SU-DHL-6 (cell line): ENCODE measurements around the gene KLF13.

ENCODE experiments used
- H2AFZ ChIP-seq: fragments of 200-600 bp; sonication (generic); 2 replicates; pipeline ENCODE4 v1.6.1; 2014; ENCODE audit warnings: low read depth, mild to moderate bottlenecking, moderate library complexity, mixed read lengths, antibody characterized with exemption, low read length; ENCODE audit not compliant: severe bottlenecking
- H3F3A ChIP-seq: fragments of 200-600 bp; shearing (Covaris generic); 2 replicates; pipeline ENCODE4 v1.6.0; 2016; ENCODE audit warnings: antibody characterized with exemption, mild to moderate bottlenecking; ENCODE audit not compliant: insufficient read depth
- H3K27ac ChIP-seq: fragments of 200-600 bp; sonication (generic); 2 replicates; pipeline ENCODE4 v1.5.1; 2016; ENCODE audit warnings: low read depth, mild to moderate bottlenecking, low read length, moderate library complexity, mixed read lengths
- H3K27me3 ChIP-seq: fragments of 200-600 bp; sonication (generic), shearing (Covaris generic); 2 replicates; pipeline ENCODE4 v1.6.0; 2014; ENCODE audit warnings: mild to moderate bottlenecking, low read length
- H3K36me3 ChIP-seq: fragments of 200-600 bp; sonication (generic); 2 replicates; pipeline ENCODE4 v1.6.1; 2014; ENCODE audit warnings: mild to moderate bottlenecking, low read length, mixed read lengths
- H3K4me2 ChIP-seq: fragments of 300-600, 200-600 bp; shearing (Covaris generic), sonication (generic); 2 replicates; pipeline ENCODE4 v1.6.0; 2014; ENCODE audit warnings: low read length, low read depth, mild to moderate bottlenecking; ENCODE audit not compliant: poor library complexity, severe bottlenecking
- H3K4me3 ChIP-seq: fragments of 200-600 bp; sonication (generic); 2 replicates; pipeline ENCODE4 v1.5.1; 2014; ENCODE audit warnings: antibody characterized with exemption, low read length, mild to moderate bottlenecking, mixed read lengths; ENCODE audit not compliant: insufficient read depth, poor library complexity, severe bottlenecking
- H3K79me2 ChIP-seq: fragments of 200-600 bp; sonication (generic); 2 replicates; pipeline ENCODE4 v1.6.1; 2014; ENCODE audit warnings: mild to moderate bottlenecking, low read length, moderate library complexity; ENCODE audit not compliant: insufficient read depth
- H3K9ac ChIP-seq: fragments of 200-600 bp; sonication (generic); 2 replicates; pipeline ENCODE4 v1.7.0; 2014; ENCODE audit warnings: mild to moderate bottlenecking, low read length
- H3K9me2 ChIP-seq: fragments of 200-600 bp; sonication (generic); replicated peaks from 2 replicates; pipeline ENCODE4 v1.6.1; 2014; ENCODE audit warnings: low read length; ENCODE audit not compliant: insufficient read depth
- H3K9me3 ChIP-seq: fragments of 200-600 bp; sonication (generic); 2 replicates; pipeline ENCODE4 v1.6.1; 2014; ENCODE audit warnings: low read length, mixed read lengths; ENCODE audit not compliant: insufficient read depth
- H4K20me1 ChIP-seq: fragments of 200-600 bp; sonication (generic); 2 replicates; pipeline ENCODE4 v1.6.1; 2014; ENCODE audit warnings: low read depth, mild to moderate bottlenecking, antibody characterized with exemption, low read length, moderate library complexity, mixed read lengths
- EZH2phosphoT487 ChIP-seq: fragments of 200-600 bp; sonication (generic), shearing (Covaris generic); conservative IDR thresholded peaks from 2 replicates; pipeline ENCODE4 v1.6.1; 2018; ENCODE audit warnings: mild to moderate bottlenecking, antibody characterized with exemption, low read length, moderate library complexity, mixed read lengths
- TF ChIP-seq, protein P1 (sequence below): fragments of 200-600 bp; sonication (generic); IDR thresholded peaks from one replicate; pipeline ENCODE4 v1.5.1; 2017; ENCODE audit warnings: antibody characterized with exemption, mild to moderate bottlenecking, low read length, moderate library complexity; ENCODE audit not compliant: insufficient read depth, poor library complexity, severe bottlenecking

The KLF13 gene

GRCh38 chr15:31278544-31279220, 48.0 kb upstream of the KLF13 start:
- Histone ChIP-seq H3K9me2 (no peaks in the 10 kb centered on the region), H3K36me3 (no peaks in the 10 kb centered on the region), H3F3A (no peaks in the 10 kb centered on the region), H3K9me3 (no peaks in the 10 kb centered on the region), H3K4me3 (no peak overlapping the region), H4K20me1 (no peaks in the 10 kb centered on the region), H2AFZ (no peak overlapping the region), H3K27ac (no peak overlapping the region), H3K9ac (no peak overlapping the region), H3K79me2 (no peaks in the 10 kb centered on the region), H3K27me3 (no peaks in the 10 kb centered on the region), H3K4me2 (no peak overlapping the region)
- no peak for TF ChIP-seq EZH2phosphoT487
- TF ChIP-seq, protein P1, sequence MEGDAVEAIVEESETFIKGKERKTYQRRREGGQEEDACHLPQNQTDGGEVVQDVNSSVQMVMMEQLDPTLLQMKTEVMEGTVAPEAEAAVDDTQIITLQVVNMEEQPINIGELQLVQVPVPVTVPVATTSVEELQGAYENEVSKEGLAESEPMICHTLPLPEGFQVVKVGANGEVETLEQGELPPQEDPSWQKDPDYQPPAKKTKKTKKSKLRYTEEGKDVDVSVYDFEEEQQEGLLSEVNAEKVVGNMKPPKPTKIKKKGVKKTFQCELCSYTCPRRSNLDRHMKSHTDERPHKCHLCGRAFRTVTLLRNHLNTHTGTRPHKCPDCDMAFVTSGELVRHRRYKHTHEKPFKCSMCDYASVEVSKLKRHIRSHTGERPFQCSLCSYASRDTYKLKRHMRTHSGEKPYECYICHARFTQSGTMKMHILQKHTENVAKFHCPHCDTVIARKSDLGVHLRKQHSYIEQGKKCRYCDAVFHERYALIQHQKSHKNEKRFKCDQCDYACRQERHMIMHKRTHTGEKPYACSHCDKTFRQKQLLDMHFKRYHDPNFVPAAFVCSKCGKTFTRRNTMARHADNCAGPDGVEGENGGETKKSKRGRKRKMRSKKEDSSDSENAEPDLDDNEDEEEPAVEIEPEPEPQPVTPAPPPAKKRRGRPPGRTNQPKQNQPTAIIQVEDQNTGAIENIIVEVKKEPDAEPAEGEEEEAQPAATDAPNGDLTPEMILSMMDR = no peak

DNA sequence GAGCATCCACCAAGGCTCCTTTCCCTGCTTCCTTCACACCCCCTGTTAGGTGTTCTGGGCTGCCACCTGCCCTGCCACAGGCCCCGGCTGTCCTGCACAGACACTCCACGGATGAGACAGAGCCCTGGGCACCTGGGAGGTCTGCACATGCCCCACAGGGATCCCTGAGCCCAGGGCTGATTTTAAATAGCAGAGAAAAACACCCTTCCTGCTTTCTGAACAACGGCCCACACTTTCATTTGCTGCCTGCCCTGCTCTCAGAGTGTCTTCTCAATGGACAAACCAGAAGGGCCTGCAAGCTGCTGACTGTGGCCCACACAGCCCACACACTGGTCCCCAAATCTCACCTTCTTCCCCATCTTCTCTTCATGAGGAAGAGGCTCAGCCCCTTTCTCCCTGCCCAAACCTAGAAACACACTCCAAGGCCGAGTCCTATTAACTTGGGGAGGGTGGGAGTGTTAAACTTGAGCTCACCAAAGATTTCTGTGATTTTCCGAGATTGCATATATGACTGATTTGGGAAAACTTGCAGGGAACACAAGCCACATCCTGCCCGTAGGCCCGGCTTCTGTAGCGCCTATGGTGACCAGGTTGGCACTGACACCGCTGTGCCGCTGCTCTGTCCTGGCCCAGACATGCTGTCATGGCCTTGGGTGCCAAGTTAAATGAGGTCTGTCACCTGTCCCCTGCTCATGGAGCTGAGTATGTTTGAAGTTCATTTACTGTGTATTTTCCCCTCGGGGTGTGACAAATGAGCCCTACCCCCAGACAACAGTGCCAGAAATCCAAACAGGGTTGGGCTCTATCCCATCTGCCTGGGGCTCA, 47.2 kb upstream of the KLF13 start:
- H3F3A ChIP-seq = no peaks in the 10 kb centered on the region
- H3K36me3 ChIP-seq = no peaks in the 10 kb centered on the region
- H3K4me2 ChIP-seq = no peak overlapping the region
- no peak overlapping the region for H2AFZ ChIP-seq
- no peaks in the 10 kb centered on the region for H3K27me3 ChIP-seq
- H4K20me1 ChIP-seq = no peaks in the 10 kb centered on the region
- no peak overlapping the region for H3K4me3 ChIP-seq
- no peak for TF ChIP-seq EZH2phosphoT487
- TF ChIP-seq, protein P1 = no peak
- no peak overlapping the region for H3K9ac ChIP-seq
- no peak overlapping the region for H3K27ac ChIP-seq
- no peaks in the 10 kb centered on the region for H3K9me2 ChIP-seq
- no peaks in the 10 kb centered on the region for H3K79me2 ChIP-seq
- no peaks in the 10 kb centered on the region for H3K9me3 ChIP-seq

DNA sequence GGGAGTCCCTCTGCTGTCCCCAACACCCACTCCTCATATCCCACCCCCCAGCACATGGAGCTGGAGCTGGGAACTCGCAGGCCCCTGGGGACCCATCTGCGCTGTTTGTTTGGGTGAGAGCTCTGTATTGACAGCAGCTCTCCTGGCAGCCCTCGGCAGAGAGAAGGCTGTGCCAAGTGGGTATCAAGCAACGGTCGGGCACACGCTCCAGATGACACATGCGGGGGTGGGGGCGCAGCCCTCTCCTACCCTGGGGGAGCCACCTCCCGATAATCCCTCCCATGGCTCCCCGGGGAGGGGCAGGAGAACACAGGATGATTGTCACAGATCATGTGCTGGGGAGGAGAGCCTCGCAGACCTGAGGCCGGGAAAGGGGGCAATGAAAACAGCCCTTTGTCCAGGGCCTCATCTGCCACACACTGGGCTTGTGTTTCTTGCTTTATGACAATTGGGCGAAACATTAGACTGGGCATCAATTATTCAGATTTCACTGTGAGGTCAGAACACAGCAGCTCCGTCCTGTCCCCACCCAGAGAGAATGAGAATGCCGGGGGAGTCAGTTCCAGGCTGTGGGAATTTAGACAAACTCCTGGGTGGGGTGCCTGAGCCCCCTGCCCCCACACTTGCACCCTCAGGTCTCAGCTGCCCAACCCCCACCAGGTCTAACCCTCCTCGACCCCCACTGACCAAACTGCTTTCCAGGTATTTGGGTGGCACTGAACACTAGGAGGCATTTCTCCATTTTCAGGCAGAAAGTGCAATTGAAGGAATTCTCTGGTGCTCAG, 46.4 kb upstream of the KLF13 start:
- no peak overlapping the region for H3K9ac ChIP-seq
- H3K27ac ChIP-seq = no peak overlapping the region

More for the DNA sequence above, 46.4 kb upstream of the KLF13 start:
- Histone ChIP-seq H4K20me1 (no peaks in the 10 kb centered on the region), H3K4me2 (no peak overlapping the region), H3K36me3 (no peaks in the 10 kb centered on the region), H3K79me2 (no peaks in the 10 kb centered on the region), H3K9me2 (no peaks in the 10 kb centered on the region), H3K9me3 (no peaks in the 10 kb centered on the region), H2AFZ (no peak overlapping the region), H3F3A (no peaks in the 10 kb centered on the region), H3K4me3 (no peak overlapping the region), H3K27me3 (no peaks in the 10 kb centered on the region)
- TF ChIP-seq EZH2phosphoT487 = no peak
- TF ChIP-seq, protein P1 = no peak
